Activated CD8-positive, alpha-beta memory T cell treated with anti-CD3 and anti-CD28 coated beads for 24 hours (primary cell): ENCODE results near the gene PFKP.
A peak's percentile ranks its signal among the peaks of the same experiment; 100 is the strongest.

Source experiments
- DNase-seq: peaks from one replicate; pipeline ENCODE4 v3.0.0-alpha.2; 2020

PFKP gene

DNA sequence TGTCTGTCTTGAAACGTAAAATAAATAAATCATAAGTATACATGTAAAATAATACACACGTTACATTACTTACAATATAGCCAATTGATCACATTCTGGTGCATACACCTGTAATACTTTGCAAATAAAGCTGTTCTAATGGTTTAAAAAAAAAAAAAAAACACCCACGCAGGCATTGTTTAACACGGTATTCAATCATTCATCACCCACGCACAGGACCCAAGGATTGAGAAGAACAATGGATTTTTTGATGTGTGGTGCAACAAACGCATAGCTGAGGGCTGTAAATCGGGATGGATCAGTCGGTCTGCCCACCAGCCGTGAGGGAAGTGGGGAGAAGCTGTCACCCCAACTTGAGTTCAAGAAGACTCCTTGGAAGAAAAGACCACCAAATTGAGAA is 96.5 kb downstream of the PFKP start:
- DNase-seq = peak; percentile 33

DNA sequence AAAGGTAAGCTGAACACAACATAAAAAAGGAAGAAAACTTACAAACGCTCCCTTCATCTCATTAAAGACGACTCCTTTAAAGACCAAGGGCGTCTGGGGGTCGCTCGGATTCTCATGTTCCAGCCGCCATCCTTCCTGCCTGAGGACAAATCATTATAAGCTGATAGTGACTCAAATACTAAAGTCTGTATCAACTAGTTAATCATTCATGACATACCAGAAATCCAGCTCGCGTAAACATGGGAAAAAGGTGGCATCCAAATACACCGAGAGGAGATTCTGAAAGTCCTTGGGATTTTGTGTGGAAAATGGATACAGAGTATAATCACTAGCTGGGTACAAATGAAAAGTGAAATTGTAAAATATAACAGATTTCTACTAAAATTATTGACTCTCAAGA is 97.8 kb downstream of the PFKP start:
- no peak for DNase-seq

DNA sequence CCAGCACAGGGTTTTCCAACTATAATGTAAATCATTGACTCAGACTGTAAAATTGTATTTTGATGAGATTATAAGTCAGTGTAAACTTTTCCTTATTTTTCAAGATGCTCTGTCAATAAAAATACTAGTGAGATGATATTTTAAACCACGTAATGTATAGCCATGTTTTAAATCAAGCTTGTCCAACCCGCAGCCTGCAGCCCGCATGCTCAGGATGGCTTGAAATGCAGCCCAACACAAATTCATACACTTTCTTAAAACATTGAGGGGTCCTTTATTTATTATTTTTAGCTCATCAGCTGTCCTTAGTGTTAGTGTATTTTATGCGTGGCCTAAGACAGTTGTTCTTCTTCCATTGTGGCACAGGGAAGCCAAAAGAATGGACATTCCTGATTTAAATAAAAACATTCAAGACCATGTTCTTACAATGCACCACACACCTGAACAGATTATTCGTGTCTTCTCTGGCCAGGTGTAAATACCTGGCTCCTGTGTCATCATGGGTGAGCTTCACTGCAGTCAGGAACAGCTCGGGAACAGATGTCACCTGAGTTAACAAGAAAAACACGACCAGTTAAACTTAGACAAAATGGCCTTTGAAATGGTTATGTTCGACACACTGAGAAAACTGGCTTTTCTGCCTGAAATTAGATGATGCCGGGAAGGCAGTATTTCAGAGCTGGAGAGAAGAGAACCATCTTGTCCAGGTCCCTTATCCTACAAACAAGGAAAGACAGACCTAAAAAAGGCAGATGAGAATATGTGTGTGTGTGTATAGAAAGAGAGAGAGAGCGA is 99.3 kb downstream of the PFKP start:
- DNase-seq = peak; percentile 11

DNA sequence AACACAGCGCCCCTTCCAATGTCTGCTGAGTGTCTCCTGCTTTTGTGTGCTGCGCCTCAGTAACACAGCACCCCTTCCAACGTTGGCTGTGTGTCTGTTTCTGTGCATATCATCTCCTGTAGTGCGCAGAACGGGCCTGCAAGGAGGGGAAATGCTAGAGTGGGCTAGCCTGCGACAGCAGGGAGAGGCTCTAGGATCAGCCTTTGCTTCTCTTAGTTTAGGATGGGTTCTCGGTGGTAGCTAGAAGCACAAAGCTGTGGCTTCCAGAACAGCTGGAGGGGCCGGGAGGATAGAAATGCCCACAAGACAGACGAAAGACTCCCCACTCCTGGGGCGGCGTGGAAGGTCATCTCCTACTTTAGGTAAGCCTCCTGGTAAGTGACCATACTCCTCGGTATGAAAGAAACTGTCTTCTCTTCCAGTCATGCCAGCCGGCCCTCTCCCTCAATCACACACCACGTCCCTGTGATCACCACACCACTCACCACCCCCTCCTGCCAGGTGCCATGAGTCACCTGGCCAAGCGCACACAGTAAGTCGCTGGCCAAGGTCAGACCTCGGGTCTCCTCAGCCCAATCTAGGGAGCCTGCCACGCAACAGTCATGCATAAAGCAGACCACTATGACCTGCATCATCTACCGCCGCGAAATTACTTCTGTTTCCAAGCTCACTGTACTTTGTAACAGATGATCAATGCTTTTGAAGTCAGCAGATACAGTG is 100.4 kb downstream of the PFKP start:
- DNase-seq = peak; percentile 54

DNA sequence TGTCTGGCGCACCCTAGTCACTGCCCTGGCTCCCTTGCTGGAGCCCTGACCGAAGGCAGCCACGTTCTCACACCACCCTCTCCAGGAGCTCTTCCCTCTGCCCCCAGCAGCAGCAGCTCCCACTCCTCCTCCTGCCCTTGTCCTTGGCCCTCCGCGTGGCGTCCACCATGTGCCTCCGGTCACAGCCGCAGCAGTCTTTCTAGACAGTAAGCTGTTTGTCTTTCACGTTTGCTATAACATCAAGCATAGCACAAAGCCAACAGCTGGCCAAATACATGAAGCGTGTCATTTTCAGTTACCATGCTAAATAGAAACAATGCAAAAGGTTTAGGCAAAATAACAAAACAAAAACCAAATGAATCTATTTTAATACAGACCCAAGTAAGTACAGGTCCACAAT is 101.9 kb downstream of the PFKP start:
- peak; percentile 42 for DNase-seq

DNA sequence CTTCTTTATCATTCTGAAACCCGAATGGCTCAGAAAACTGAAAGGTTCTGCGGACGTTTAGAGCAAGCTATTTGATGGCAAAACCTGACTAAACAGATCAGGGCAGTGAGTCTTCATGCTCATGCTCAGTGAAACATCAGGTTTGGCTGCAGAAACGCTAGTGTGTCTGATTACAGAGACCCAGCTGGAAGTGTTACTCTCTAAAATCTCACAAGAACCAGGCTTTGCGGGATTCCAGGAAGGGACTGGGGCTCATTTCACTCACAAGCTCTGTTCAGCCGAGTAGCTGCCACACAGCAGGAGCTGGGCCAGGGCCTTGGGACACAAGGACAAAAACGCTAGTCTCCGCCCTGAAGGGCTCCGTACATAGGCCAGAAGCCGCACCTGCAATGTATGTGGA is 102.3 kb downstream of the PFKP start:
- DNase-seq = peak; percentile 53

DNA sequence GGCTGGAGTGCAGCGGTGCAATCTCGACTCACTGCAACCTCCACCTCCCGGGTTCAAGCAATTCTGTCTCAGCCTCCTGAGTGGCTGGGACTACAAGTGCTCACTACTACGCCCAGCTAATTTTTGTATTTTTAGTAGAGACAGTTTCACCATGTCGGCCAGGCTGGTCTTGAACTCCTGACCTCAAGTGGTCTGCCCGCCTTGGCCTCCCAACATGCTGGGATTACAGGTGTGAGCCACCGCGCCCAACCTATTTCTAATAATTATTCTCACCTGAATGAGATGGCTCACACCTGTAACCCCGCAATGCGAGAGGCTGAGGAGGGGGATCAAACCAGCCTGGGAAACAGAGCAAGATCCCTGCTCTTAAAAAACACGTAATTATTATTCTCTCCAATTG is 104.1 kb downstream of the PFKP start:
- DNase-seq = peak; percentile 54

DNA sequence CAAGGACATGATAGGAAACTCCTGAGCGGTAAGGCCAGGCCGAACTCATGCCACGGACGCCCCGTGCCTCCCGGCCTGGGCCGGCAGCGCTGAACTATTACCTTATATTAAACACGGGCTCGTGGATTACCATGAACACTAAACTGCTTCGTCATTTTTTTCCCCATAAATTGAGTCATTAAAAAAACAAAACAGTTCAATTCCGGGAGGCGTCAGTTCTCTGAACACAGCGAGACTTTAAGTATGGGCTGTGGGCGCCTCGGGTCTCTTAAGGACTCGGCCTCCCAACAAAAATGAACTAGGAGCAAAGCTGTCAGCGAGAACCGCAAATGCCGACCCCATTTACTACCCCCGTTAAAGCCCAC is 104.7 kb downstream of the PFKP start:
- DNase-seq = no peak

DNA sequence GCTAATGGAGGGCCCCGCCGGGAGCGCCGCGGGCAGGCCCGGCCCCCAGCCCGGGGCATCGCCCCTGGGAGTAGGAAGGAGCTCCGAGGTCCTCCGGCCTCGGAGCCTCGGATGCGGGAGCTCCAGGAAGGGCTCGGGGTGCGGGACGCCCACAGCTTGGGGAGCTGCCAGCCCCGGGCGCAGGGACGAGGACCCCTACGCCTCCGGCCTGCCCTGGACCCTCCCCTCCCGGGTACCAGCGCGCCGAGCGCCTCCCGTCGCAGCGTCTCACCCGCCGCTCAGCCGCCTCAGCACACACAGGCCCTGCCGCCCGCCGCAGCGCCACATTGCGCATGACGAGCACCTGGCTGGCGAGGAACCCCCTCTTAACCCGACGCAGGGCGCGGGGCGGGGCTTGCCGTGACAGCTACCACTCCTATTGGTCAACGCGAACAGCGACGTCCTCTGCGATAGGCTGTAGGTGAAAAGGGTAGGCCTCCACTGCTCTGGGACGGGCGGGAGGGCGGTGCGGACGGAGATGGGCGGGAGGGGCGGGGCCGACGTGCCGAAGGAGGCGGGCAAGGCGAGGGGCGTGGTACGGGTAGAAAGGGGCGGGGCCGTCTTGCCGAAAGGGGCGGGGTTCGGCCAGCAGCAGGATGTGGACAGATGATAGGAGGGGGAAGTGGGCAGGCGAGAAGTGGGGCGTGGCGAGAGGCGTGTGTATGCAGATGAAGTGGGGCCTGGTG is 105.3 kb downstream of the PFKP start, which contains the start of gene PITRM1:
Gene PITRM1, minus strand, starts transcription at position 337 of the 725 bp plus-strand sequence. Its CDS starts 10 bp downstream, at position 327.
- peak; percentile 99 for DNase-seq

DNA sequence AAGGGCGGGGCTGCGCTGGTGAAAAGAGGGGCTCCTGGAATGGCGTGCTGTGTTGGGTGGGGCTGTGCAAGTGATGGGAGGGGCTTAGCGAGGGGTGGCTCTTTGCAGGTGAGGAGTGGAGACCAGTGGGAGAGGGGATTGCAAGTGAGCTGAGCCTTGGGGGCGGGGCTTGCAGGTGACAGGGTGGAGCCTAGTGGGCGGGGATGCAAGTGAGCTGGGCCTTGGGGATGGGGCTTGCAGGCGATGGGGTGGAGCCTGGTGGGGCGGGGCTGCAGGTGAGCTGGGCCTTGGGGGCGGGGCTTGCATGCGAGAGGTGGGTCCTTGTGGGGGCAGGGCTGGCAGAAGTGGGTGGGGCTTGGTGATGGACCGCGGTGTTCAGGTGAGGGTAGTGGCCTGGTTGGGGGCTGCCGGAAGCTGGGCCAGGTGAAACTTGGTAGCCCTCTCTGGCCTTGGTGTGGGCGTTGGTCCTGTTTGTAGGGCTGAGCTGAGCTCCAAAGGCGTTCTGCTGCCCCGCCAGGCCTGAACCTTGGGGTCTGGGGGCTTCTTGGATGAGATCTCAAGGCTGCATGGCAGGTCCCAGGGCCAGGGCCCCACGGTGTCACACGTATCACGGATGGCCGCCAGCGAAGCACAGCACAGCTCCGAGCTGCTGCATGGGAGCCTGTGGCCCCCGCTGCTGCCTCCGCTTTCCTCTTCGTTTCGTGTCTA is 106.0 kb downstream of the PFKP start:
- no peak for DNase-seq

DNA sequence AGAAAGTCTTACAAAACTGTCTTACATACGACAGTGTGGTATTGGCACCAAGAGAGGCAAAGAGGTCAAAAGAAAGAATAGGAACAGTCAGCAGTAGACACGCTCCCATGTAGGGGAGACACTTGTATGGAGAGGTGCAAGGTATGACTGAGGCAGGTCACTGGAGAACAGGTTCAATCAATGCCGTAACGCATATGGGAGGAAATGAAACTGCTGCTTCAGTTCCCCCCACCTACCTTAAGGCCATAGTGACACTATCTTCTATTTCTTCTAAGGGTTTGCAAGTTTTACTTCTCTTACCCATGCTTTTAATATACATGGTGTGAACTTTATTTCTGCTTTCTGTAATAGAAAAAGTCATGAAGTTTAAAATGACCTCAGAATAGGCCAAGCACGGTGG is 110.7 kb downstream of the PFKP start:
- peak; percentile 17 for DNase-seq

DNA sequence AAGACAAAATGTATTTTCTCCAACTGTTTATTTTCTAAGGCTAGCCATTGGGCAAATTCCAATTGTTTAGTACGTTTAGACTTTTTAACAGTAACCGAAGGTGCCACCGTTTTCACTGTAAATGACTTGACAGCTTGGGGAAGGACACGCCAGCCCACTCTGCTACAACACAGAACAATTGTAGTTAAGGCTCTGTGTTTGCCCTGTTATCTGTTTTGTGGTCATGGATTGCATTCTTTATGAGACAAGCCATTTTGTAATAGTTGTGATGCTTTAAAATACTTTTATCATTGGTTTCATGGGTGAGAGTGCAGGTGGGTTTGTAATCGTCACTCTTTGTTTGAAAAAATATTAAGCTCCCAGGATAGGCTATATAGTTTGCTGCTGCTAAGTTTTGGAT is 111.8 kb downstream of the PFKP start:
- peak; percentile 19 for DNase-seq

DNA sequence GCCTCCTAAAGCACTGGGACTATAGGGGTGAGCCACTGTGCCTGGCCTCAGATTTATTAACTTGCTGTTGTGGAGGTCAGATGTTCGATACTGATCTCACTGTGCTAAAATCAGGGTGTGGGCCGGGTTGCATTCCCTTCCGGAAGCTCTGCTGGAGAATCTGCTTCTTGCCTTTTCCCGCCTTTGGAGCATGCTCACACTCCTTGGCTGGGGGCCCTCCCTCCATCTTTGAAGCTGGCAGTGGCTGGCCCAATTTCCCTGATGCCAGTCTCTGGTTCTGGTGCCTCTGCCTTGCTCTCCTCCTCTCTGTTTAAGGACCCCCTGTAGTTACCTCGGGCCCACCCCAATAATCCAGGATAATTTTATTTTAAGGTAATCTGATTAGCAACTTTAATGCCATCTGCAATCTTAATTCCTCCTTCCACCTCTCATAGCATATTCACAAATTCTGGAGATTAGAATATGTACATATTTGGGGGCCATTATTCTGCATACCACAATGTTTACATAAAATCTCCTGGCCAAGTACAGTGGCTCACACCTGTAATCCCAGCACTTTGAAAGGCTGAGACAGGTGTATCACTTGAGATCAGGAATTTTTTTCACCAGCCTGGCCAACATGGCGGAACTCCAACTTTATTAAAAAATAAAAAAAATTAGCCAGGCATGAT is 113.1 kb downstream of the PFKP start:
- DNase-seq = no peak

DNA sequence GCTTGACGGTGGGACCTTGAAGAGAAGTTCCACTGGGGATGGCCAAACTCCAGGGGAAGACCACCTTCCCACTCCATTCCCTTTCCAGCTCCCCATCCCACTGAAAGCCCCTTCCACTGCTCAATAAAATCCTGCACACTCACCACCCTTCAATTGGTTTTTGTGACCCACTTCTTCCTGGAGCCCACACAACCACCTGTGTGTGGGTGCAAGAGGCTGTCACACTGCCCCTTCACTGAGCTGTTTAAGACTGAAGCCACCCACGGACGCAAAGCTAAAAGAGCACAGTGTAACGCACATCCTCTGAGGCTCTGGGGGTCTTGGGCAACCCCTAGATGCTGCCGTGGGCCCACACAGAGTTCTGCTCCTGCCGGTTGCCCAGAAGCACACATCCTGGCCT is 118.0 kb downstream of the PFKP start:
- DNase-seq = no peak

DNA sequence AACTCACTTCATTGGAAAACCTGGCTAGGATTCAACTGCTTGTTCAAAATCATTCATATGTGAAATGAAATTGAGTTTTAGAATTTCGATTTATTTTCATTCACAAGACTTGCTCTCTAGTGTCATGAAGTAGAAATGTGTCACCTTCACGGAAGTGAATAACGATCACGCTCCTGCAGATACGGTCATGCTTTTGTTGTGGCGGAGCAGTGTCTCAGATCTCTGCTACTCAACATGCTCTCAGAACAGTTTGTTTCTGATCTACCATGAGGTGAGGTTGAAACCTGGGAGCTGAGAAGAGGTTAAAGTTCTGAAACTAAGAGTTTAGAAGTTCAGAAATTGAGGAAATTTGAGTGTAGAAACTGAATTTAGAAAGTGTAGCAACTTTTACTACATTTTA is 119.0 kb downstream of the PFKP start:
- peak; percentile 58 for DNase-seq
